NCI-H524 (cell line): Measurements from ENCODE around the gene TEX19.
A peak's percentile ranks its signal among the peaks of the same experiment; 100 is the strongest.
"Not testable (repeated sequence)": the region's sequence is repeated elsewhere in the genome, so short reads cannot be mapped to it uniquely, and the experiment has no call there.

Source experiments
- DNase-seq, 2 experiments: peaks; one replicate each; lab custom pipeline; 2025; lab: John Stamatoyannopoulos, UW

Gene TEX19

DNA sequence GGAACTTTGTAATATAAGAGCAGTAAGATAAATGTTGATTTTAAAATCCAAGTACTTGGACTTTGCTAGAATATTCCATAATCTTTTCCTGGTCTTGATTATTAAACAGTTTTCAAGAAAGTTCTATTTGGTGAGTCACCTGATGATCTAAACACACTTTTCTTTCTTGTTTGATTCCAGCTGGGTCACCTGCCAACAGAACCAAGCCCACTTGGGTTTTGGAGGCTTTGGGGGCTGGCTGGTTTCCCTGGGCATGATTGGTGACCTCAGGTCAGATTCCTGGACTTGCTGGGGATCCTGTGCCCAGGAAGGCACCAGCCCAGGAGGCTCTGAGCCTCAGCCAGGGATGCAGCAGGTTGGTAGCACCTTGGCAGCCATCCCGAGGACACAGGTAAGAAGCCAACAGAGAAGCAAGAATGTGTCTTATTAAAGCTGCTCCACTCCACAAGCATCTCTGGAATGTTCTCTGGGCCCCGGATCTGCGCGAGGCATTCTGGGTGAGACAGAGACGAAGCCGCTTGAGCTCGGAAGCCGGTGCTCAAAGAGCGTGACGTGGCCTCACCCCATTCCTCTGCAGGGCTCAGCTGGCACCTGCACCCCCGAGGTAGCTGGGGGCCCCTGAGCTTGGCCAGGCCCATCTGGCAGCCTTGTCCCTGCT lies 3.1 kb upstream of the TEX19 start:
- no peak for DNase-seq

GRCh38 chr17:82356845-82357355 lies 2.1 kb upstream of the TEX19 start:
- DNase-seq, result peak in 1 of 2 experiments; percentile 15

- DNase-seq, result no peak
Observed at GRCh38 chr17:82357394-82357793, 1.7 kb upstream of the TEX19 start.

GRCh38 chr17:82359451-82360074 lies 516 bp downstream of the TEX19 start:
- not testable (repeated sequence) for DNase-seq

DNA sequence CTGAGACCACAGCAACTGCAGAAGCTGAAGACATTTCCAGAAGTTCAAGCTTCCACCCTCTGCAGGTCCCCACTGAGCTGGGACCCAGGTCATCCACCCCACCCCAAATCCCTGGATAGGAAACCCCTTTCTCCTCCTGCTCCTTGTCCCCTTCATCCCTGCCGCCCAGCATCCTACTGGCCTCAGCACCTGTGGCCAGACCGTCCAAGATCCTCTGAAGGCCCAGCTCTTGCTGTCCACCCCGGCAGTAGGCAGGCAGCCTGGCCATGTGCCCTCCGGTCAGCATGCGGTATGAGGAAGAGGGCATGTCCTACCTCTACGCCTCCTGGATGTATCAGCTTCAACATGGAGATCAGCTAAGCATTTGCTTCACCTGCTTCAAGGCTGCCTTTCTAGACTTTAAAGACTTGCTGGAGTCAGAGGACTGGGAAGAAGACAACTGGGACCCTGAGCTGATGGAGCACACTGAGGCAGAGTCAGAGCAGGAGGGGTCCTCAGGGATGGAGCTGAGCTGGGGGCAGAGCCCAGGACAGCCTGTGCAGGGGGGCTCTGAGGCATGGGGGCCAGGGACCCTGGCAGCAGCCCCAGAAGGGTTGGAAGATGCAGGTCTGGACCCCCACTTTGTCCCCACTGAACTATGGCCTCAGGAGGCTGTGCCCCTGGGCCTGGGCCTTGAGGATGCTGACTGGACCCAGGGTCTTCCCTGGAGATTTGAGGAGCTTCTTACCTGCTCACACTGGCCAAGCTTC lies 3.0 kb downstream of the TEX19 start:
- DNase-seq, result no peak

GRCh38 chr17:82365606-82366295 lies 6.7 kb downstream of the TEX19 start:
- DNase-seq, result peak in 1 of 2 experiments; percentile 64

DNA sequence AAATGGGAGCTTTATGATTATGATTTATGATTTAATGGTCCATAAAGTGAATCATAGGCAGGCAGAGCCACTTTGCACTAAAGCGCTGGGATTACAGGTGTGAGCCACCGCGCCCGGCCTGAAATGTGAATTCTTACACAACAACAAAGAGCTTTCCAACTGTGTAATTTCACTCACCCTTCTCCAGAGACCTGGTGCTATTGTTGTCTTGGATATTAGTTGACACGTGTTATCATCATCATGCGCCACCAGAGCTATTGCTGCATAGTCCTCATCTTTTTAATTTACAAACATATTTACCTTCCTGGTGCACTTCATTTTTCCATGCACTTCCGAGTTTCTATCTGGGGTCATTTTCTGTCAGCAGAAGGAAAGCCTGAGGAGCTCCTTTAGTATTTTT lies 7.7 kb downstream of the TEX19 start:
- DNase-seq, result no peak

GRCh38 chr17:82367724-82368524 lies 8.9 kb downstream of the TEX19 start:
- peak in 1 of 2 experiments; percentile 10 for DNase-seq

DNA sequence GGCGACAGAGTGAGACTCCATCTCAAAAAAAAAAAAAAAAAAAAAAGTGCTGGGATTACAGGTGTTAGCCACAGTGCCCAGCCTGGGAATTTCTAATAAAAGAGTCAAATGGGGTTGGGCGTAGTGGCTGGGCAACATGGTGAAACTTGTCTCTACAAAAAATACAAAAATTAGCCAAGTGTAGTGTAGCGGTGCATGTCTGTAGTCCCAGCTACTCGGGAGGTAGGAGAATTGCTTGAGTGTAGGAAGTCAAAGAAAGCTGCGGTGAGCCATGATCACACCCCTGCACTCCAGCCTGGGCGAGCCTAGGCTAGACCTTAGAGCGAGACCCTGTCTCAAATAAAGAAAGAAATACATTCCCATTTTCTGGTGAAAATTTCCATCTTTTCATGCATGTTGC lies 10.2 kb downstream of the TEX19 start:
- no peak for DNase-seq

DNA sequence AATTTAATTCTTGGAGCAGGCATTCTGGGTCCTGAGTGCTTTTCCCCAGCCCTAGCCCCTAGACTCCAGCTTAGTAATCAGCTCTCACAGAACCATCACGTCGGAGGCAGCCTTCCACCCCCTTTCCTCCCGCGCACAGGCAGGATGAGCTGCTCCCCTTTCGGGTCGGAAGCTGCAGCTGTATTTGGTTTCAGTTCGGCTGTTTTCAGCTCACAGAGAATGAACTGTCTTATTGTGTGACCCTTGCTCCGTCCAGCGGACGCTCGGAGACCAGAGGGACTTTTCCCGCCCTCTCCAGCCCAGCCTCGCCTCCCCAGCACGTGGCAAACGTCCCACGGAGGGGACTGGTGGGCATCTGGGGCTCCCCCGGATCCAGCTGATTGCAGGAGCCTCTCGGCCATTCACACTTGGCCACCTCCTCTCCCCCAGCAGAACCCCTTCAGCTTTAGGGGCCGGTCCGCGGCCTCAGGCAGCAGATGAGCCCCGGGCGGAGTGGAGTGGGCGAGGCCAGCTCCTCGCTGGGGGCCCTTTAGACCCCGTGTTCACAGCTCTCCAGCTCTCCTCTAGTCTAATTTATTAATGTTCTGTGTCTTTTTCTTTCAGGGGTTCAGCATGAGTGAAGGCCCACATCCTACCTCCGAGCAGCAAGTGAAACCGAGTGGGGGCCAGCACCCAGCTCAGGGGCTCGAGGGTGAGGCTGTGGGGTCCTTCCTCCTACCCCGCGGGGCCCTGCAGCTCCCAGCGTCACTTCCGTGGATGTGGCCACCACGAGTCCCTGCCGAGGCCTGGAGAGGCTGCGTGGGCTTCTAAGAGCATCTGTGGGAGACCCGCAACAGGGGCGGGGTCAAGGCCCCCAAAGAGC lies 11.7 kb downstream of the TEX19 start:
- peak in 1 of 2 experiments; percentile 11 for DNase-seq

DNA sequence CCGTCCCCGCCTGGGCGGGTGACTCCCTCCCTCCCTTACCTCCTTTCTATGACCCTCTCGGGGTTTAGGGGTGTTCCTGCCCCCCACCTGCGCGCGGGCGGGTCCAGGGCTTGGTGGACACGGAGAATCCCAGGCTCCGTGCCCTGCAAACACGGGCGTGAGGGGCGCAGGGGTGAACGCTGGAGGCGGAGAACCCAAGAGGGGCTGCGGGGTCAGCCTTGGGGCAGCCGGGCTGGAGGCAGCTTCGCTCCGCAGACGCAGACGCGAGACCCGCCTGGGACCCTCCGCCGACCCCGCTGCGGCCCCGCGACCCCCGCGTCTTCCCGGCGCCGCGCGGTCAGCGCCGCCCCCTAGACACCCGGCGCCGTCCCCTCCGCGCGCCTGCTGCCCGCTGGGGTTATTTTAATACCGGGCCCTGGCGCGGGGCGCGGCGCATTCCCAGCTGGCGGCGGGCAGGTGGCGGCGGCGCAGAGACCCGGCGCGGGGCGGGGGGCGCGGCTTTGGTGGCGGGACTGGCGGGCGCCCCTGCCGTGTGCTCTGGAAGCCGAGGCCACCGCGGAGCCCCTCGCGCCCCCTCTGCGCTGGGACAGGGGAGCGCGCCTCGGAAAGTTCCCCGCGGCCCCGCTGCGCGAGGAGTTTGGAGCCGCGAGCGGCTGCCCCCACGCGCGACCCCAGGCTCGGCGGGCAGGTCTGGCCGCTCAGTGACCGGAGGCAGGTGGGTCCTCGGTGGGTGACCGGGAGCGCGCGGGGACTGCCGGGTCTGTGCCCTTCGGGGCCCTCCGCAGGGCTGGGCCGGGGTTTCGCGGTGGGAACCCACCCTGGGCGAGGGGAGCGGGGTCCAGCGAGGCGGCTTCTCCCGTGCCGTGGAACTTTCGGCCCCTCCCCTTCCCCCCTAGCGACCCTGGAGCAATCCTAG lies 12.5 kb downstream of the TEX19 start, which contains the start of gene UTS2R:
Gene UTS2R, plus strand, starts transcription at position 433 of the 916 bp plus-strand sequence. CDS start 2,560 bp downstream, outside the sequence.
- no peak for DNase-seq

- no peak for DNase-seq
Observed at GRCh38 chr17:82372249-82373071, 13.4 kb downstream of the TEX19 start.

DNA sequence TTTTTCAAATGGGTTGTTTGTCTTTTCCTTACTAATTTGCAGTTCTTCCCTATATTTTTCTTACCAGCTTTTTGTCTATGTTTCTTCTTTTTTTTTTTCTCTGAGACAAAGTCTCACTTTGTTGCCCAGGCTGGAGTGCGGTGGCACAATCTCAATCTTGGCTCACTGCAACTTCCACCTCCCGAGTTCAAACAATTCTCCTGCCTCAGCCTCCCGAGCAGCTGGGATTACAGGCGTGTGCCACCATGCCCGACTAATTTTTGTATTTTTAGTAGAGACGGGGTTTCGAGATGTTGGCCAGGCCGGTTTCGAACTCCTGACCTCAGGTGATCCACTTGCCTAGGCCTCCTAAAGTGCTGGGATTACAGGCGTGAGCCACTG lies 14.0 kb downstream of the TEX19 start:
- DNase-seq, result not testable (repeated sequence)

DNA sequence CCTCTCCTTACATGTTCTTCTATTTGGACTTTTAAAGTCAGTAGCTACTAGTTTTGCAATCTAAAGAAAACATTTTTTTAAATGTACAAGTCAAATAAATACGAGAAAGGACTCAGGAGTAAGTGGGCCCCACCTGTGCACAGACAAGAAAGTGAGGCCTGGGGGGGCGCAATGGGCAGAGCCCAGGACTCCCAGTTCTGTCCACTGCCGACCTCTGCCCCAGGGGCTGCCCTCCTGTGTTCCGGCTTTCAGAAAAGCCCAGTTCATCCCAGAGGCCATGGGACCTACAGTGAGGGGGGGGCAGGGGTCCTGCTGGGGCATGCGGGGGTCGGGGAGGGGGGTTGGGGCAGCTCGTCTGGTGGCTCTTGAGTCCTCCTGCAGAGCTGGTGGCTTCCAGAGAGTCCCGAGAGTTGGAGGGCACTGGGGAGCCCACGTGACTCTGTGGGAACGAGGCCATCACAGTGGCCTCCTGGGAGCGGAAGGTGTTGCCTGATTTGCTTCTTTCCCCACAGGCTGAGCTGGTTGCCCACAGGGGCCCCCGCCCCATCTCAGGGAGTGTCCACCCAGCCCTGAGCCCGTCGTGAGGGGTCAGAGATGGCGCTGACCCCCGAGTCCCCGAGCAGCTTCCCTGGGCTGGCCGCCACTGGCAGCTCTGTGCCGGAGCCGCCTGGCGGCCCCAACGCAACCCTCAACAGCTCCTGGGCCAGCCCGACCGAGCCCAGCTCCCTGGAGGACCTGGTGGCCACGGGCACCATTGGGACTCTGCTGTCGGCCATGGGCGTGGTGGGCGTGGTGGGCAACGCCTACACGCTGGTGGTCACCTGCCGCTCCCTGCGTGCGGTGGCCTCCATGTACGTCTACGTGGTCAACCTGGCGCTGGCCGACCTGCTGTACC lies 14.9 kb downstream of the TEX19 start:
- DNase-seq, result no peak

- DNase-seq, result peak in 1 of 2 experiments; percentile 40
Observed at GRCh38 chr17:82374626-82375331, 15.7 kb downstream of the TEX19 start.

- no peak for DNase-seq
Observed at GRCh38 chr17:82375359-82376041, 16.5 kb downstream of the TEX19 start.
